Skin of body (tissue), 2 donors: ENCODE results near the gene RGS3. TPM values are rescaled to one million over a fixed set of nuclear protein-coding genes. Genes with fewer than 3 reads are reported as not detected.

Experiments
- DNase-seq: peaks from one replicate; lab custom pipeline; 2025; lab: John Stamatoyannopoulos, UW
- total RNA-seq: library from RNA; depleted of rRNA; stranded (reverse); fragments of >200 nt; gene quantifications from one replicate; pipeline ENCODE4 v1.2.3, GENCODE V29; 2014

The RGS3 gene
- total RNA-seq, 1 donor from 2014 or later: 42.8 TPM

GRCh38 chr9:113465599-113466140, 2.1 kb downstream of the RGS3 start:
- DNase-seq: no peak

GRCh38 chr9:113467183-113467582, 3.7 kb downstream of the RGS3 start:
- no peak for DNase-seq

GRCh38 chr9:113468716-113469448, 5.4 kb downstream of the RGS3 start:
- peak; percentile 10 for DNase-seq

- DNase-seq: no peak
Observed at GRCh38 chr9:113471143-113471542, 7.6 kb downstream of the RGS3 start.

GRCh38 chr9:113471566-113471965, 8.0 kb downstream of the RGS3 start:
- no peak for DNase-seq

- DNase-seq: no peak
Observed at GRCh38 chr9:113472199-113472598, 8.7 kb downstream of the RGS3 start.

- no peak for DNase-seq
Observed at GRCh38 chr9:113474360-113475028, 11.0 kb downstream of the RGS3 start.

- no peak for DNase-seq
Observed at GRCh38 chr9:113475031-113475430, 11.5 kb downstream of the RGS3 start.

GRCh38 chr9:113475992-113476391, 12.5 kb downstream of the RGS3 start:
- DNase-seq: no peak

- DNase-seq: no peak
Observed at GRCh38 chr9:113476511-113476916, 13.0 kb downstream of the RGS3 start.

GRCh38 chr9:113477058-113477457, 13.5 kb downstream of the RGS3 start:
- DNase-seq: no peak

GRCh38 chr9:113477661-113478060, 14.1 kb downstream of the RGS3 start:
- no peak for DNase-seq

- no peak for DNase-seq
Observed at GRCh38 chr9:113479174-113479621, 15.7 kb downstream of the RGS3 start.

GRCh38 chr9:113480612-113481011, 17.1 kb downstream of the RGS3 start:
- no peak for DNase-seq

- no peak for DNase-seq
Observed at GRCh38 chr9:113481176-113481787, 17.8 kb downstream of the RGS3 start.

- no peak for DNase-seq
Observed at GRCh38 chr9:113482341-113482740, 18.8 kb downstream of the RGS3 start.

GRCh38 chr9:113482991-113483675, 19.6 kb downstream of the RGS3 start:
- no peak for DNase-seq

- DNase-seq: no peak
Observed at GRCh38 chr9:113483676-113484257, 20.2 kb downstream of the RGS3 start.

- DNase-seq: no peak
Observed at GRCh38 chr9:113484258-113484730, 20.8 kb downstream of the RGS3 start.

- no peak for DNase-seq
Observed at GRCh38 chr9:113485761-113486115, 22.2 kb downstream of the RGS3 start.

- DNase-seq: no peak
Observed at GRCh38 chr9:113486327-113486726, 22.8 kb downstream of the RGS3 start.
